Spleen (tissue), 11 donors: Measurements from ENCODE around the gene COLEC12. TPM values are rescaled to one million over a fixed set of nuclear protein-coding genes. Genes with fewer than 3 reads are reported as not detected.

ENCODE experiments used
- DNase-seq: peaks from one replicate; pipeline ENCODE4 v3.0.0-alpha.2; 2020
- H3K27ac ChIP-seq, 8 donors: fragments of 200-600 bp; sonication (generic) in 7 of 8; 1 replicate in 4 of 8; 2 replicates in 4 of 8; pipeline versions ENCODE4 v1.5.0 to v1.8.0; 2016 to 2021; ENCODE audit warnings: inconsistent platforms in 4 of 8, mild to moderate bottlenecking in 4 of 8, moderate library complexity in 1 of 8
- H3K27me3 ChIP-seq, 7 donors: fragments of 200-600 bp; sonication (generic) in 6 of 7; replicated peaks in 1 of 7; 1 replicate in 4 of 7; 2 replicates in 3 of 7; pipeline versions ENCODE4 v1.5.0 to v1.8.0; 2016 to 2021; ENCODE audit warnings: inconsistent platforms in 3 of 7, mild to moderate bottlenecking in 1 of 7
- H3K36me3 ChIP-seq, 6 donors: fragments of 200-600 bp; sonication (generic) in 5 of 6; 1 replicate in 4 of 6; 2 replicates in 2 of 6; pipeline versions ENCODE4 v1.5.0 to v1.8.0; 2016 to 2021; ENCODE audit warnings: inconsistent platforms in 2 of 6
- H3K4me1 ChIP-seq, 6 donors: fragments of 200-600 bp; sonication (generic) in 5 of 6; 1 replicate in 3 of 6; 2 replicates in 3 of 6; pipeline versions ENCODE4 v1.5.0 to v1.8.0; 2016 to 2021; ENCODE audit warnings: inconsistent platforms in 3 of 6
- H3K4me3 ChIP-seq, 8 donors: fragments of 200-600 bp; sonication (generic) in 7 of 8; 1 replicate in 4 of 8; 2 replicates in 4 of 8; pipeline versions ENCODE4 v1.5.0 to v1.8.0; 2016 to 2021; ENCODE audit warnings: inconsistent platforms in 4 of 8, mild to moderate bottlenecking in 4 of 8, moderate library complexity in 2 of 8
- H3K9me3 ChIP-seq, 8 donors: fragments of 200-600 bp; sonication (generic) in 7 of 8; 1 replicate in 4 of 8; 2 replicates in 4 of 8; pipeline versions ENCODE4 v1.5.0 to v1.8.0; 2016 to 2021; ENCODE audit warnings: inconsistent platforms in 4 of 8
- POLR2A ChIP-seq, 3 donors: fragments of 450-650 bp; IDR thresholded peaks; one replicate each; pipeline ENCODE4 v1.5.1; 2017; ENCODE audit warnings: antibody characterized with exemption in 3 of 3, mild to moderate bottlenecking in 1 of 3
- POLR2AphosphoS5 ChIP-seq, 3 donors: sonication (generic); formaldehyde crosslinking; IDR thresholded peaks; one replicate each; pipeline ENCODE4 v1.5.1; 2017; ENCODE audit warnings: antibody characterized with exemption in 3 of 3
- WGBS, 5 donors: extraction: QIAGEN DNeasy Blood & Tissue Kit in 3 of 5; methylation state at CpG; one replicate each; pipeline versions ENCODE4 v1.1.5 to v1.1.7; 2013 to 2018; 5-methylcytosine and 5-hydroxymethylcytosine counted together
- intact Hi-C: fragments of 100-400 bp; cut with DNase I; formaldehyde crosslinking; loops from one replicate; pipeline ENCODE4 v1.15.0; 2023; ENCODE audit warnings: low total_unique reads
- polyA plus RNA-seq, 3 donors: library from polyadenylated mRNA; stranded (reverse); fragments of 200-250 nt; gene quantifications; one replicate each; pipeline ENCODE4 v1.2.1, GENCODE V29; 2013
- total RNA-seq, 7 donors: library from RNA; depleted of rRNA in 3 of 7; stranded (reverse); fragments of >200 nt in 3 of 7; fragmentation: NEBNext Ultra II Directional in 4 of 7; extraction: Animal tissue kit (Norgen Biotek cat#: 25700) in 4 of 7; gene quantifications; one replicate each; pipeline versions ENCODE4 v1.1.0 to v1.2.1, GENCODE V29; 2016 to 2021
- TF ChIP-seq, protein P1 (sequence below), 11 experiments: fragments of 200-600 bp in 7 of 11; fragments of 450-650 bp in 4 of 11; sonication (generic) in 4 of 11; IDR thresholded peaks in 8 of 11; conservative IDR thresholded peaks in 3 of 11; 1 replicate in 7 of 11; 2 replicates in 4 of 11; pipeline versions ENCODE4 v1.4.0 to v1.8.0; 2016 to 2021; ENCODE audit warnings: antibody characterized with exemption in 11 of 11, inconsistent platforms in 4 of 11, mild to moderate bottlenecking in 1 of 11
- donor health status: healthy with polysubstance abuse.
- donor health status: DM: no; HTN: no; CAD: no; lungs with moderate emphysema.
- donor health status: DM: no; HTN: no; CAD: no.
- donor health status: Bipolar disorder and iron deficiency.
- donor health status: healthy.
- donor health status: DM: no; HTN: no; CAD: no.
- donor health status: DM: yes; HTN: yes; CAD: no.

Gene COLEC12
- total and polyA plus RNA-seq, 10 donors: 0.13 to 4.5 (median 1.0) TPM

- H3K27me3 ChIP-seq: no peaks in the 10 kb centered on the region
- no peaks in the 10 kb centered on the region for H3K36me3 ChIP-seq
- no peak overlapping the region for H3K27ac ChIP-seq
- H3K4me1 ChIP-seq: no peaks in the 10 kb centered on the region
- 61 to 83% (median 69%) methylated on average over 7 of the region's 7 CpGs for WGBS, 5 donors
- DNase-seq: no peak
- TF ChIP-seq POLR2AphosphoS5 (IDR thresholded peaks at IDR 0.05) (no peak), POLR2A (IDR thresholded peaks at IDR 0.05) (no peak)
- TF ChIP-seq, protein P1, sequence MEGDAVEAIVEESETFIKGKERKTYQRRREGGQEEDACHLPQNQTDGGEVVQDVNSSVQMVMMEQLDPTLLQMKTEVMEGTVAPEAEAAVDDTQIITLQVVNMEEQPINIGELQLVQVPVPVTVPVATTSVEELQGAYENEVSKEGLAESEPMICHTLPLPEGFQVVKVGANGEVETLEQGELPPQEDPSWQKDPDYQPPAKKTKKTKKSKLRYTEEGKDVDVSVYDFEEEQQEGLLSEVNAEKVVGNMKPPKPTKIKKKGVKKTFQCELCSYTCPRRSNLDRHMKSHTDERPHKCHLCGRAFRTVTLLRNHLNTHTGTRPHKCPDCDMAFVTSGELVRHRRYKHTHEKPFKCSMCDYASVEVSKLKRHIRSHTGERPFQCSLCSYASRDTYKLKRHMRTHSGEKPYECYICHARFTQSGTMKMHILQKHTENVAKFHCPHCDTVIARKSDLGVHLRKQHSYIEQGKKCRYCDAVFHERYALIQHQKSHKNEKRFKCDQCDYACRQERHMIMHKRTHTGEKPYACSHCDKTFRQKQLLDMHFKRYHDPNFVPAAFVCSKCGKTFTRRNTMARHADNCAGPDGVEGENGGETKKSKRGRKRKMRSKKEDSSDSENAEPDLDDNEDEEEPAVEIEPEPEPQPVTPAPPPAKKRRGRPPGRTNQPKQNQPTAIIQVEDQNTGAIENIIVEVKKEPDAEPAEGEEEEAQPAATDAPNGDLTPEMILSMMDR (IDR thresholded peaks at IDR 0.05 in 8 of 11, conservative IDR thresholded peaks at IDR 0.05 in 3 of 11): no peak
- intact Hi-C loops: no loop called here
- peaks cover 0 to 4% (median 0%) of the 10 kb centered on the region in 8 donors for H3K9me3 ChIP-seq
- H3K4me3 ChIP-seq: no peak overlapping the region
Measured at GRCh38 chr18:415047-415446, 85.5 kb downstream of the COLEC12 start.

DNA sequence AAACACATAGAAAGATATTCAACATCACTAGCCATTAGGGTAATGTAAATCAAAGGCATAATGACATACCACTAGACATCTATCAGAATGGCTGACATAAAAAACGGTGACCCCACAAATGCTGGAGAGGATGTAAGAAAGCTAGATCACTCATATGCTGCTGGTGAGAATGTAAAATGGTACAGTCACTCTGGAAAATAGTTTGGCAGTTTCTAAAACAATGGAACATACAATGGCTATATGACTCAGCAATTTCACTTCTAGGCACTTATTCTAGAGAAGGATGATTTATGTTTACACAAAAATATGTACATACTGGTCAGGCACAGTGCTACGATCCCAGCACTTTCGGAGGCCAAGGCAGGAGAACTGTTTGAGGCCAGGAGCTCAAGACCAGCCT, 87.3 kb downstream of the COLEC12 start:
- Histone ChIP-seq H3K4me3 (no peak overlapping the region), H3K27me3 (no peaks in the 10 kb centered on the region), H3K27ac (no peak overlapping the region), H3K4me1 (no peaks in the 10 kb centered on the region), H3K36me3 (no peaks in the 10 kb centered on the region), H3K9me3 (peaks cover 0 to 4% (median 0%) of the 10 kb centered on the region in 8 donors)
- TF ChIP-seq POLR2AphosphoS5 (IDR thresholded peaks at IDR 0.05) (no peak), POLR2A (IDR thresholded peaks at IDR 0.05) (no peak)
- TF ChIP-seq, protein P1 (IDR thresholded peaks at IDR 0.05 in 8 of 11, conservative IDR thresholded peaks at IDR 0.05 in 3 of 11): no peak
- intact Hi-C loops: no loop called here
- WGBS, 5 donors: 65 to 74% (median 67%) methylated on average over 3 of the region's 3 CpGs
- DNase-seq: no peak

DNA sequence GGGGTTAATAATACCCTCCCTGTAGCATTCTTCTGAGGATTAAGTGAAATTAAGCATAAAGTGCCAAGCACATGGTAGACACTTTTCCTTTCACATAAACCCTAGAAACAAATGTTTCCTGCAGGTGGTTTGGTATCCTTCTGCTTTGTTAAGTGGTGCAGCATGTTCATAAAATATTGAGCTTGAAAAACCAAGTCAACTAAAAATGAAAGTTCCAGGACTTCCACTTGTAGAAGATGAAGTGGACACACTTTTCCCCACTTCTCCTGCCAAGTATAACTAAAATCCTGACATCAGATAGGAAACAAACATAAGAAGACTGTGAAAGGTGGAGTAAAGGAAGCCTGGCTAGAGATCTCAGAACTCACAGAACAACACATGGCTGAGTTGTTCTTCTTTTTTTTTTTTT, 90.5 kb downstream of the COLEC12 start:
- no peak for DNase-seq
- H3K27ac ChIP-seq: no peak overlapping the region

GRCh38 chr18:408367-408766, 92.1 kb downstream of the COLEC12 start:
- Histone ChIP-seq H3K4me3 (no peak overlapping the region), H3K36me3 (no peaks in the 10 kb centered on the region), H3K27ac (no peak overlapping the region), H3K27me3 (no peaks in the 10 kb centered on the region), H3K4me1 (no peaks in the 10 kb centered on the region), H3K9me3 (peaks cover 0 to 27% (median 19%) of the 10 kb centered on the region in 8 donors)
- TF ChIP-seq, protein P1 (IDR thresholded peaks at IDR 0.05 in 8 of 11, conservative IDR thresholded peaks at IDR 0.05 in 3 of 11): no peak
- TF ChIP-seq POLR2A (IDR thresholded peaks at IDR 0.05): no peak
- no peak for TF ChIP-seq POLR2AphosphoS5 (IDR thresholded peaks at IDR 0.05)
- no peak for DNase-seq
- WGBS, 5 donors: 82 to 98% (median 90%) methylated on average over 1 of the region's 1 CpG
- intact Hi-C loops: no loop called here

More for the DNA sequence above, 90.5 kb downstream of the COLEC12 start:
- intact Hi-C loops: no loop called here
- H3K9me3 ChIP-seq: peaks cover 0 to 14% (median 8%) of the 10 kb centered on the region in 8 donors
- TF ChIP-seq, protein P1 (IDR thresholded peaks at IDR 0.05 in 8 of 11, conservative IDR thresholded peaks at IDR 0.05 in 3 of 11): no peak
- no peak for TF ChIP-seq POLR2AphosphoS5 (IDR thresholded peaks at IDR 0.05)
- no peak for TF ChIP-seq POLR2A (IDR thresholded peaks at IDR 0.05)
- H3K36me3 ChIP-seq: no peaks in the 10 kb centered on the region
- H3K4me1 ChIP-seq: no peaks in the 10 kb centered on the region
- H3K27me3 ChIP-seq: no peaks in the 10 kb centered on the region
- no peak overlapping the region for H3K4me3 ChIP-seq
